Measurements from ENCODE around the gene KRTAP22-2. TPM values are rescaled to one million over a fixed set of nuclear protein-coding genes. Genes with fewer than 3 reads are reported as not detected.

KRTAP22-2 gene
- total RNA-seq, 5 donors from 2014 or later (not counting 1 experiment from before 2014, with no cell fraction given): not detected

DNA sequence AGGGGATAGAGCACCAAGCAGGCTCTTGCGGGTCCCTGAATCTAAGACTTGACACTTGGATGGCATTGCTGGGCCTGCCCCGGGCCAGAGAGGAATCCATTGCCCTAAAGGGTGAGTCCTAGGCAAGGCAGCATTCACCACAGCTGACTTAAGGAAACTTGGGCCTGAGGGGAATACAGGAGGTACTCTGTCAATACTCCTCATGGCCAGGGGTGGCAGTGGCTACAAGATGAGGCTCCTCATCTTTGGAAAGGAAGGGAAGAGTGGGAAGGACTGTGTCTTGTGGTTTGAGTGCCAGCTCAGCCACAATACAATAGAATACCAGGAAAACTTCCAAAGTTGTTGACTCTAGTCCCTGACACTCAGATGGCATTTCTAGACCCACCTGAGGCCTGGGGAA, 15.8 kb upstream of the KRTAP22-2 start:
- no peak overlapping the region for H3K27ac Mint-ChIP-seq
- no peaks in the 10 kb centered on the region for H3K36me3 ChIP-seq (ENCODE audit: control insufficient read depth in 2 of 2, extremely low read depth in 1 of 2, insufficient read depth in 1 of 2, low read length in 1 of 2)
- peaks cover 3 to 8% (median 4%) of the 10 kb centered on the region in 3 donors for H3K9me3 Mint-ChIP-seq
- no peaks in the 10 kb centered on the region for H3K36me3 Mint-ChIP-seq
- H3K4me3 ChIP-seq (ENCODE audit: control insufficient read depth in 1 of 2, extremely low read depth in 1 of 2, low read length in 1 of 2): no peak overlapping the region
- no peak overlapping the region for H3K4me3 Mint-ChIP-seq
- H3K9me3 ChIP-seq: no peaks in the 10 kb centered on the region
- H3K27me3 ChIP-seq (replicated peaks in 1 of 2; ENCODE audit: control insufficient read depth in 2 of 2, extremely low read depth in 1 of 2, insufficient read depth in 2 of 2, low read length in 1 of 2): no peaks in the 10 kb centered on the region
- DNase-seq (no peak), ATAC-seq (replicated peaks in 1 of 4) (no peak)
- CTCF ChIA-PET: no interaction called here
- H3K4me1 Mint-ChIP-seq: no peaks in the 10 kb centered on the region
- no peaks in the 10 kb centered on the region for H3K4me1 ChIP-seq (ENCODE audit: control insufficient read depth in 1 of 2, extremely low read depth in 1 of 2, insufficient read depth in 2 of 2, low read length in 2 of 2)
- WGBS (ENCODE audit: insufficient coverage): 83% methylated on average over 2 of the region's 2 CpGs
- H3K27me3 Mint-ChIP-seq: peaks cover 0 to 6% of the 10 kb centered on the region in 2 donors
- POLR2A ChIA-PET: no interaction called here
- H3K27ac ChIP-seq (ENCODE audit: low read length): no peak overlapping the region

DNA sequence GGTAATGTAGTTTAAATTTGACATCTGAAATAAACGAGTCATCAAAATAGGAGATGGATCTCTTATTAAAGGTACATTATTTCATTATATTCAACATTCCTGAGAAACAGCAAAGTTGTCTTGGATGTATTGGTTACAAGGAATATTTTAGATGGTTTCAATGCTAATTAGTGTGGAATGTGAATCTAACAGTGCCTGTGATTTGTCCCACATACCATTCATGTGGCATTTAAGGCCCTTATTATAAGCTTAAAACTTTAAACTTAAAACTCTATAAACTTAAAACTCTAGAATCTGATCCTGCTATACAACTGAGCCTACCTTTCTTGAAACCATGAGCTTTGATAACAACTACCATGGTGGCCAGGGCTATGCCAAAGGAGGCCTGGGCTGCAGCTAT, 10.6 kb upstream of the KRTAP22-2 start, which contains the start of gene KRTAP22-1:
TSS of gene KRTAP22-1 (plus strand) at position 301 of the 400 bp plus-strand sequence.
- H3K4me3 Mint-ChIP-seq: no peak within 1 kb of the TSS
- ATAC-seq (replicated peaks in 1 of 4) (no peak), DNase-seq (no peak)
- H3K9me3 ChIP-seq: no peaks in the 10 kb centered on the region
- H3K27me3 ChIP-seq (replicated peaks in 1 of 2; ENCODE audit: control insufficient read depth in 2 of 2, extremely low read depth in 1 of 2, insufficient read depth in 2 of 2, low read length in 1 of 2): no peaks in the 10 kb centered on the region
- CTCF ChIA-PET: interaction anchor here in 1 of 2 donors (0.5 kb wide), 1 partner anchor 72 kb away, joined by 3 read pairs; no protein-coding TSS in a partner anchor
- no peaks in the 10 kb centered on the region for H3K36me3 Mint-ChIP-seq
- no peaks in the 10 kb centered on the region for H3K4me1 ChIP-seq (ENCODE audit: control insufficient read depth in 1 of 2, extremely low read depth in 1 of 2, insufficient read depth in 2 of 2, low read length in 2 of 2)
- WGBS (ENCODE audit: insufficient coverage): no CpG with 5 or more reads among the region's 1 CpG
- H3K9me3 Mint-ChIP-seq: peaks cover 0 to 6% (median 0%) of the 10 kb centered on the region in 3 donors
- no peak within 1 kb of the TSS for H3K4me3 ChIP-seq (ENCODE audit: control insufficient read depth in 1 of 2, extremely low read depth in 1 of 2, low read length in 1 of 2)
- H3K4me1 Mint-ChIP-seq: no peaks in the 10 kb centered on the region
- H3K27me3 Mint-ChIP-seq: peaks cover 0 to 6% of the 10 kb centered on the region in 2 donors
- no peak within 1 kb of the TSS for H3K27ac Mint-ChIP-seq
- POLR2A ChIA-PET: no interaction called here
- H3K36me3 ChIP-seq (ENCODE audit: control insufficient read depth in 2 of 2, extremely low read depth in 1 of 2, insufficient read depth in 1 of 2, low read length in 1 of 2): no peaks in the 10 kb centered on the region
- no peak within 1 kb of the TSS for H3K27ac ChIP-seq (ENCODE audit: low read length)

DNA sequence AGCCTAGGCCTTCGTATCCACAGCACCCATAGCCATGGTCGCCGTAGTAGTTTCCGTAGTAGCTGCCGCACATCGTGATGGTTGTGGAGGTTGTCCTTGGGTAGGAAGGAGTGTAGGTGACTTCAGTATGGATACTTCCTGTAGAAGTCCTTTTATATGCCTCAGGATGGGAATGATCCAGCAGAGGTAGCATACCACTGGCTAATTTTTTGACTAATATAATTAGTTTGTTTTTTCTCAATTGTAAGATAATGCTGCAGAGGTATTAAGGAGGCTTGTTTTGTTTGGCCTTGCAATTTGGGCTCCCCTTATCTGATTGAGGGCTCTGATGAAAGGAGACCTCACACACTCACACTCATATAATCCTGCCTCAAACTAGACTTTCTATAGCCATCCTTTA, 8.6 kb upstream of the KRTAP22-2 start, which contains the start of gene KRTAP6-2:
TSS of gene KRTAP6-2 (minus strand) at position 101 of the 400 bp plus-strand sequence. CDS start at position 73, 28 bp downstream.
- Histone ChIP-seq H3K27ac (ENCODE audit: low read length) (no peak within 1 kb of the TSS), H3K36me3 (ENCODE audit: control insufficient read depth in 2 of 2, extremely low read depth in 1 of 2, insufficient read depth in 1 of 2, low read length in 1 of 2) (no peaks in the 10 kb centered on the region), H3K4me3 (ENCODE audit: control insufficient read depth in 1 of 2, extremely low read depth in 1 of 2, low read length in 1 of 2) (no peak within 1 kb of the TSS), H3K27me3 (replicated peaks in 1 of 2; ENCODE audit: control insufficient read depth in 2 of 2, extremely low read depth in 1 of 2, insufficient read depth in 2 of 2, low read length in 1 of 2) (no peaks in the 10 kb centered on the region), H3K9me3 (no peaks in the 10 kb centered on the region), H3K4me1 (ENCODE audit: control insufficient read depth in 1 of 2, extremely low read depth in 1 of 2, insufficient read depth in 2 of 2, low read length in 2 of 2) (no peaks in the 10 kb centered on the region)
- peaks cover 0 to 6% of the 10 kb centered on the region in 2 donors for H3K27me3 Mint-ChIP-seq
- no peaks in the 10 kb centered on the region for H3K4me1 Mint-ChIP-seq
- no peak within 1 kb of the TSS for H3K4me3 Mint-ChIP-seq
- ATAC-seq (replicated peaks in 1 of 4) (no peak), DNase-seq (no peak)
- WGBS (ENCODE audit: insufficient coverage): 92% methylated on average over 4 of the region's 6 CpGs
- ChIA-PET POLR2A (no interaction called here), CTCF (interaction anchor here in 1 of 2 donors (0.7 kb wide), 1 partner anchor 295 kb away, joined by 4 read pairs; no protein-coding TSS in a partner anchor)
- no peak within 1 kb of the TSS for H3K27ac Mint-ChIP-seq
- peaks cover 0 to 6% (median 0%) of the 10 kb centered on the region in 3 donors for H3K9me3 Mint-ChIP-seq
- no peaks in the 10 kb centered on the region for H3K36me3 Mint-ChIP-seq

DNA sequence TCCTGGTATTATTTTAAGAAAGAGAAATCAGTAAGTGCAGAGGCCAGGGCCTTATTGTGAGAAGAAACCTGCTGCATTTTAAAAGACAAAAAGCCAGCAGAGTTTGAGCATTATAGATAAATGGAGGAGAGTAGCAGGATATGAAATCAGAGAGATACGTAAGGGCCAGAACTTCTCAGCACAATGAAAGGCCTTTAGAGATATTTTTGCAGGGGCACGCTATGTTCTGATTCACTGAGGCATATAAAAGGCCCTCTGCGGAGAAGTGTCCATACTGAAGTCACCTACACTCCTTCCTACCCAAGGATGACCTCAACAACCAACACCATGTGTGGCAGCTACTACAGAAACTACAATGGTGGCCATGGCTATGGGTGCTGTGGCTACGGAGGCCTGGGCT, 1.9 kb upstream of the KRTAP22-2 start, which contains the start of gene KRTAP6-3:
TSS of gene KRTAP6-3 (plus strand) at position 301 of the 400 bp plus-strand sequence. CDS start at position 307, 6 bp downstream.
- ChIA-PET POLR2A (no interaction called here), CTCF (no interaction called here)
- Histone ChIP-seq H3K4me1 (ENCODE audit: control insufficient read depth in 1 of 2, extremely low read depth in 1 of 2, insufficient read depth in 2 of 2, low read length in 2 of 2) (no peaks in the 10 kb centered on the region), H3K27me3 (replicated peaks in 1 of 2; ENCODE audit: control insufficient read depth in 2 of 2, extremely low read depth in 1 of 2, insufficient read depth in 2 of 2, low read length in 1 of 2) (no peaks in the 10 kb centered on the region), H3K4me3 (ENCODE audit: control insufficient read depth in 1 of 2, extremely low read depth in 1 of 2, low read length in 1 of 2) (no peak within 1 kb of the TSS), H3K9me3 (no peaks in the 10 kb centered on the region), H3K36me3 (ENCODE audit: control insufficient read depth in 2 of 2, extremely low read depth in 1 of 2, insufficient read depth in 1 of 2, low read length in 1 of 2) (no peaks in the 10 kb centered on the region), H3K27ac (ENCODE audit: low read length) (no peak within 1 kb of the TSS)
- Mint-ChIP-seq H3K4me1 (no peaks in the 10 kb centered on the region), H3K27me3 (no peaks in the 10 kb centered on the region), H3K36me3 (no peaks in the 10 kb centered on the region), H3K4me3 (no peak within 1 kb of the TSS), H3K27ac (no peak within 1 kb of the TSS), H3K9me3 (peaks cover 0 to 3% (median 0%) of the 10 kb centered on the region in 3 donors)
- no peak for ATAC-seq (replicated peaks in 1 of 4)
- 78% methylated on average over 3 of the region's 4 CpGs for WGBS (ENCODE audit: insufficient coverage)
- no peak for DNase-seq

DNA sequence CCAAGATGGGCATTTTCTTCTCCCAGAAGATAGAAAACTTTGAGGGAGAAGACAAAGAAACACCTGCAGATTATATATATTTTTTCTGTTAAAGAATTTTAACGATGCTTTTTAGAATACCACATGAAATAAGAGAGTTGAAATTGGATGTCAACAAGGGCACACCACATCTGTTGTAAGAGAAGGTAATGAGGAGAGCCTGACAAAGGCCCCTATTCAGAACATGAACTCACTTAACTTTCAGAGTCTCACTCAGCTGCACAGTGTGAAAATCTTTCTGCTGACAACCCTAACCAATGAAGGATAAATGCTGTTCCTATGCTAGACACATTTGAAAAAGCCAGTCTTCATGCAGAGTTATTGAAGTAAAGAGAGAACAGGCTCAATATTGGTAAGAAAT, 7.3 kb downstream of the KRTAP22-2 start:
- Mint-ChIP-seq H3K4me3 (no peak overlapping the region), H3K27me3 (peaks cover 0 to 5% of the 10 kb centered on the region in 2 donors), H3K27ac (no peak overlapping the region), H3K9me3 (no peaks in the 10 kb centered on the region), H3K36me3 (no peaks in the 10 kb centered on the region), H3K4me1 (no peaks in the 10 kb centered on the region)
- ChIA-PET CTCF (no interaction called here), POLR2A (no interaction called here)
- no peak overlapping the region for H3K4me3 ChIP-seq (ENCODE audit: control insufficient read depth in 1 of 2, extremely low read depth in 1 of 2, low read length in 1 of 2)
- DNase-seq (no peak), ATAC-seq (replicated peaks in 1 of 4) (no peak)
- H3K27ac ChIP-seq (ENCODE audit: low read length): no peak overlapping the region
- no CpG with 5 or more reads among the region's 1 CpG for WGBS (ENCODE audit: insufficient coverage)
- no peaks in the 10 kb centered on the region for H3K36me3 ChIP-seq (ENCODE audit: control insufficient read depth in 2 of 2, extremely low read depth in 1 of 2, insufficient read depth in 1 of 2, low read length in 1 of 2)
- H3K4me1 ChIP-seq (ENCODE audit: control insufficient read depth in 1 of 2, extremely low read depth in 1 of 2, insufficient read depth in 2 of 2, low read length in 2 of 2): no peaks in the 10 kb centered on the region
- H3K27me3 ChIP-seq (replicated peaks in 1 of 2; ENCODE audit: control insufficient read depth in 2 of 2, extremely low read depth in 1 of 2, insufficient read depth in 2 of 2, low read length in 1 of 2): no peaks in the 10 kb centered on the region
- no peaks in the 10 kb centered on the region for H3K9me3 ChIP-seq

DNA sequence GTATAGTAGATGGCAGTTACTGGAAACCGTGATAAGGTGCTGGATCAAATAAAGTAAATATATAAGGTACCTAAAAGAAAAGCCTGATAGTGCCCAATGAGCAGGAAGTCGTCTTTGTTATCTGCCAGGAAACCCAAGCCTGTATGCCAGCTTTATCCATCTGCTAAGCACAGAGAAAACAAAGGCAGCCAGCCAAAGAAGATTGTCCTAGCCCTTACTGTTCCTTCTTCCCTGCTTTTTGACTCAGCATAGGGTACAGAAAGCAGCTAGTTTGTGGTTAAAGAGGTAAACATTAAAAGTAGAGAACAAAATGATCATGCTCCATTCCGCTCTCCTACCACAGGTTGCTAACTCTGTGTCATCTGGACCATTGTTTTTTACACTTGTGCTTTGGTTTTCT, 10.1 kb downstream of the KRTAP22-2 start:
- 80% methylated on average over 1 of the region's 3 CpGs for WGBS (ENCODE audit: insufficient coverage)
- Mint-ChIP-seq H3K4me3 (no peak overlapping the region), H3K27ac (no peak overlapping the region), H3K9me3 (peaks cover 0 to 5% (median 0%) of the 10 kb centered on the region in 3 donors), H3K4me1 (no peaks in the 10 kb centered on the region), H3K36me3 (no peaks in the 10 kb centered on the region), H3K27me3 (peaks cover 0 to 7% of the 10 kb centered on the region in 2 donors)
- Histone ChIP-seq H3K27ac (ENCODE audit: low read length) (no peak overlapping the region), H3K4me3 (ENCODE audit: control insufficient read depth in 1 of 2, extremely low read depth in 1 of 2, low read length in 1 of 2) (no peak overlapping the region), H3K36me3 (ENCODE audit: control insufficient read depth in 2 of 2, extremely low read depth in 1 of 2, insufficient read depth in 1 of 2, low read length in 1 of 2) (no peaks in the 10 kb centered on the region), H3K9me3 (no peaks in the 10 kb centered on the region), H3K4me1 (ENCODE audit: control insufficient read depth in 1 of 2, extremely low read depth in 1 of 2, insufficient read depth in 2 of 2, low read length in 2 of 2) (no peaks in the 10 kb centered on the region), H3K27me3 (replicated peaks in 1 of 2; ENCODE audit: control insufficient read depth in 2 of 2, extremely low read depth in 1 of 2, insufficient read depth in 2 of 2, low read length in 1 of 2) (no peaks in the 10 kb centered on the region)
- ChIA-PET POLR2A (no interaction called here), CTCF (no interaction called here)
- DNase-seq: no peak
- no peak for ATAC-seq (replicated peaks in 1 of 4)

DNA sequence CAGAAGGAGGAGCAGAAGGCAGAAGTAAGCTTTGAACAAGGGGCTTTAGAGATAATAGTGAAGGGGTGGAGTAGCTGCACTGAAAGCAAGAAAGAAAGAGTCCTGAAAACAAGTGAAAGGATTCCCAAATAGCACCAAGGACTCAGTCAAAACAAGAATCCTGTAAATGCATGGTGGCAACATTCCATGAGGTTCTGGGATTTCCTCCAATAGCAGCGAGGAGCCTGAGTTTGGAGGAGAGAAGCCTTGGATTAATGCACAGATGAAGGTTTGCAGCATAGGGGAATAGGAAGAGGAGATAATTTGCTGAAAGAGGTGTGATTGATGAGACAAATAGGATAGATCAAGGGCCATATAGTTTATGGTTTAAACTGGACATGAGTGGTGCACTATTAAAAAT, 10.9 kb downstream of the KRTAP22-2 start:
- ChIA-PET POLR2A (no interaction called here), CTCF (no interaction called here)
- Mint-ChIP-seq H3K4me1 (no peaks in the 10 kb centered on the region), H3K4me3 (no peak overlapping the region), H3K27me3 (peaks cover 0 to 2% of the 10 kb centered on the region in 2 donors), H3K9me3 (peaks cover 0 to 5% (median 0%) of the 10 kb centered on the region in 3 donors), H3K36me3 (no peaks in the 10 kb centered on the region), H3K27ac (no peak overlapping the region)
- no peak for ATAC-seq (replicated peaks in 1 of 4)
- no peak overlapping the region for H3K4me3 ChIP-seq (ENCODE audit: control insufficient read depth in 1 of 2, extremely low read depth in 1 of 2, low read length in 1 of 2)
- H3K4me1 ChIP-seq (ENCODE audit: control insufficient read depth in 1 of 2, extremely low read depth in 1 of 2, insufficient read depth in 2 of 2, low read length in 2 of 2): no peaks in the 10 kb centered on the region
- no peak overlapping the region for H3K27ac ChIP-seq (ENCODE audit: low read length)
- H3K27me3 ChIP-seq (replicated peaks in 1 of 2; ENCODE audit: control insufficient read depth in 2 of 2, extremely low read depth in 1 of 2, insufficient read depth in 2 of 2, low read length in 1 of 2): no peaks in the 10 kb centered on the region
- 63% methylated on average over 1 of the region's 1 CpG for WGBS (ENCODE audit: insufficient coverage)
- no peak for DNase-seq
- no peaks in the 10 kb centered on the region for H3K9me3 ChIP-seq
- no peaks in the 10 kb centered on the region for H3K36me3 ChIP-seq (ENCODE audit: control insufficient read depth in 2 of 2, extremely low read depth in 1 of 2, insufficient read depth in 1 of 2, low read length in 1 of 2)
